ENCODE results near the gene FAM124A. TPM values are rescaled to one million over a fixed set of nuclear protein-coding genes. Genes with fewer than 3 reads are reported as not detected.
A peak's percentile ranks its signal among the peaks of the same experiment; 100 is the strongest.

Gene FAM124A
- total and polyA plus RNA-seq, 12 donors = 2.1 to 14.0 (median 7.0) TPM

DNA sequence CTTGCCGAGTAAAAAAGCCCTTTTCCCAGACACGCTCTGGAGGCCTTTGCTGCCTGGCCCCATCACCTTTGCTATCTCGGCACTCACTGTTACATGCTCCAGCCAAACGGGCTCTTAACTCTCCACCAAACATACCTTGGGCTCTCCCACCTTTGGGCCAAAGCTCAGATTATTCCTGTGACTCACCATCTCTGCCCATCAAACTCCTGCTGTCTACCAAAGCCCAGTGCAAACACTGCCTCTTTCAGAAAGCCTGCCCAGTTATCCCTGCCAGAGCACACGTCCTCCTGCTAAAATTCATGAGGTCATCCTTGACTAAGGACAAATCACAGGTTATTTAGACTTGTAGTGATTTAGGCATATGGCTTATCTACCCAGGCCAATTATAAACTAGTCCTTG lies 69.1 kb downstream of the FAM124A start:
- no peak overlapping the region for H3K4me3 ChIP-seq
- peak overlapping the region in 8 of 10 donors; percentile 22 to 77 (median 60) for H3K27ac ChIP-seq
- H3K36me3 ChIP-seq = no peaks in the 10 kb centered on the region
- TF ChIP-seq, protein P1, sequence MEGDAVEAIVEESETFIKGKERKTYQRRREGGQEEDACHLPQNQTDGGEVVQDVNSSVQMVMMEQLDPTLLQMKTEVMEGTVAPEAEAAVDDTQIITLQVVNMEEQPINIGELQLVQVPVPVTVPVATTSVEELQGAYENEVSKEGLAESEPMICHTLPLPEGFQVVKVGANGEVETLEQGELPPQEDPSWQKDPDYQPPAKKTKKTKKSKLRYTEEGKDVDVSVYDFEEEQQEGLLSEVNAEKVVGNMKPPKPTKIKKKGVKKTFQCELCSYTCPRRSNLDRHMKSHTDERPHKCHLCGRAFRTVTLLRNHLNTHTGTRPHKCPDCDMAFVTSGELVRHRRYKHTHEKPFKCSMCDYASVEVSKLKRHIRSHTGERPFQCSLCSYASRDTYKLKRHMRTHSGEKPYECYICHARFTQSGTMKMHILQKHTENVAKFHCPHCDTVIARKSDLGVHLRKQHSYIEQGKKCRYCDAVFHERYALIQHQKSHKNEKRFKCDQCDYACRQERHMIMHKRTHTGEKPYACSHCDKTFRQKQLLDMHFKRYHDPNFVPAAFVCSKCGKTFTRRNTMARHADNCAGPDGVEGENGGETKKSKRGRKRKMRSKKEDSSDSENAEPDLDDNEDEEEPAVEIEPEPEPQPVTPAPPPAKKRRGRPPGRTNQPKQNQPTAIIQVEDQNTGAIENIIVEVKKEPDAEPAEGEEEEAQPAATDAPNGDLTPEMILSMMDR (IDR thresholded peaks at IDR 0.05) = no peak
- intact Hi-C loops (cut with DNase I) = no loop called here
- H3K9me3 ChIP-seq = no peaks in the 10 kb centered on the region
- ATAC-seq (peak in 7 of 8 donors; percentile 58 to 92 (median 75)), DNase-seq (no peak)
- peaks cover 0 to 26% (median 12%) of the 10 kb centered on the region in 9 donors for H3K4me1 ChIP-seq
- no peaks in the 10 kb centered on the region for H3K27me3 ChIP-seq
- WGBS, 2 donors = 51 to 55% methylated on average over 5 of the region's 5 CpGs

DNA sequence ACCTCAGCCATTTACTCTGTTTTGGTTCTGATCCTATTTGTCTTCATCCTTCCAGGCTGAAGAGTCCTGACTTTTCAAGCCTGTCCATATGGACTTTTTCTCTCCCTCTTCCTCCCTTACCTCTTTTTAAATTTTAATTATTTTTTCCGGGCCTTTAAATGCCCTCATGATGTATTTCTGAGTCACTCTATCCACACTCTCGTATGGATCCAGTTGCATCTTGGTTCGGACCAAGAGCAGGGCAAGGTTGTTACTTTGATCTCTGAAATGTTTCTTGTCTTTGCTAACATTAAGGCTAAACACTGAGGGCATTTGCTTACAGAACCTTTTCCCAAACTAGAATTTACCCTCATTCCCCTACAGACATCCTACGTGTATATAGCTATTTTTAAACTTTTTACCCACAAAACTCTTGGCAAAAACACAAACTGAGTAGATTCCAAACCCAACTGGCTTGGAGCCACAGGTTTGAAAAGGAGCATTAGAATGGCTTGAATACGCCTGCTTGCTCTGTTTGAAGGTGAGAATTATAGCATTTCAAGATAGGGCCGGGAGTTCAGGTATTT lies 69.9 kb downstream of the FAM124A start:
- 43 to 55% methylated on average over 6 of the region's 6 CpGs for WGBS, 2 donors

DNA sequence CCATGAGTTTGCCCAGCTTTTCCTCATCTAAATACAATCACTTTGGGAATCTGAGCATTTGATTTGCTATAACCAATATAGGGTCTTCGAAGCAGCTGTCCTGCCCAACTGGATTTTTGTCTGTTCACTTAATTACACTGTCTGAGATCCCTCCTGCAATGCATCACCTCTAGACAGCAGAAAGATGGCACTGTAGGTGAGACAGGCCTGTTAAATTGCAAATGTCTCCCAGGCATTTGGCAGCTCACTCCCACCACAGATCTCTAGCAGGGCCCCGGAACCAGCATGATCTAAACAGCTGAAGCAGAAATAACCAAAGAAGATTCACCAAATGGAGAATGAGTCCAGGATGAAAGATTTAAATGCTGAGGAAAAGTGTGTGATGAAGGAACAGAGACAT lies 75.4 kb downstream of the FAM124A start:
- no peaks in the 10 kb centered on the region for H3K27me3 ChIP-seq
- ATAC-seq (no peak), DNase-seq (no peak)
- WGBS, 2 donors = 79% methylated on average over 2 of the region's 2 CpGs
- intact Hi-C loops (cut with DNase I) = no loop called here
- no peaks in the 10 kb centered on the region for H3K9me3 ChIP-seq
- no peak overlapping the region for H3K4me3 ChIP-seq
- no peak overlapping the region for H3K27ac ChIP-seq
- TF ChIP-seq, protein P1 (IDR thresholded peaks at IDR 0.05) = no peak
- peaks cover 0 to 6% (median 2%) of the 10 kb centered on the region in 9 donors for H3K4me1 ChIP-seq
- no peaks in the 10 kb centered on the region for H3K36me3 ChIP-seq

More for the DNA sequence above, 69.9 kb downstream of the FAM124A start:
- TF ChIP-seq, protein P1 (IDR thresholded peaks at IDR 0.05) = no peak
- Histone ChIP-seq H3K27me3 (no peaks in the 10 kb centered on the region), H3K9me3 (no peaks in the 10 kb centered on the region), H3K4me1 (peaks cover 0 to 26% (median 12%) of the 10 kb centered on the region in 9 donors), H3K36me3 (no peaks in the 10 kb centered on the region), H3K4me3 (no peak overlapping the region), H3K27ac (peak overlapping the region in 8 of 10 donors; percentile 22 to 77 (median 60))
- peak in 6 of 8 donors; percentile 8 to 33 (median 26) for ATAC-seq
- intact Hi-C loops (cut with DNase I) = no loop called here
- DNase-seq = no peak

- TF ChIP-seq, protein P1 (IDR thresholded peaks at IDR 0.05) = no peak
- WGBS, 2 donors = 84 to 100% methylated on average over 1 of the region's 1 CpG
- DNase-seq = no peak
- Histone ChIP-seq H3K4me3 (no peak overlapping the region), H3K4me1 (no peaks in the 10 kb centered on the region), H3K36me3 (no peaks in the 10 kb centered on the region), H3K9me3 (no peaks in the 10 kb centered on the region), H3K27me3 (no peaks in the 10 kb centered on the region), H3K27ac (no peak overlapping the region)
- no peak for ATAC-seq
- intact Hi-C loops (cut with DNase I) = no loop called here
These were observed 76.6 kb downstream of the FAM124A start for GRCh38 chr13:51298812-51299211.

All from heart right ventricle (tissue), 16 donors.